ENCODE results near the gene CRY2. TPM values are rescaled to one million over a fixed set of nuclear protein-coding genes. Genes with fewer than 3 reads are reported as not detected.

Gene CRY2
- polyA plus RNA-seq, 1 experiment, result 11.7 TPM

- CTCF ChIA-PET, result no interaction called here
- peaks cover 6% of the 10 kb centered on the region; the same call in 1 of the 2 replicates for H3K9me3 ChIP-seq (ENCODE audit: control insufficient read depth, insufficient read depth, low read length)
- DNase-seq (ENCODE audit: low read depth, low spot score), result no peak
Measured at GRCh38 chr11:45801723-45802315, 45.5 kb upstream of the CRY2 start.

GRCh38 chr11:45802531-45803317 lies 44.6 kb upstream of the CRY2 start:
- ChIA-PET POLR2A (no interaction called here), CTCF (interaction anchor here (1.5 kb wide), 1 partner anchor 31 kb away, joined by 6 read pairs; no protein-coding TSS in a partner anchor)
- Histone ChIP-seq H3K9me3 (ENCODE audit: control insufficient read depth, insufficient read depth, low read length) (peaks cover 6% of the 10 kb centered on the region; the same call in 1 of the 2 replicates), H3K4me3 (ENCODE audit: low read depth, low read length) (no peak overlapping the region), H3K27me3 (ENCODE audit: control insufficient read depth, insufficient read depth, low read length) (peaks cover 9% of the 10 kb centered on the region), H3K27ac (ENCODE audit: low read depth, low read length) (no peak overlapping the region)
- TF ChIP-seq, protein P1, sequence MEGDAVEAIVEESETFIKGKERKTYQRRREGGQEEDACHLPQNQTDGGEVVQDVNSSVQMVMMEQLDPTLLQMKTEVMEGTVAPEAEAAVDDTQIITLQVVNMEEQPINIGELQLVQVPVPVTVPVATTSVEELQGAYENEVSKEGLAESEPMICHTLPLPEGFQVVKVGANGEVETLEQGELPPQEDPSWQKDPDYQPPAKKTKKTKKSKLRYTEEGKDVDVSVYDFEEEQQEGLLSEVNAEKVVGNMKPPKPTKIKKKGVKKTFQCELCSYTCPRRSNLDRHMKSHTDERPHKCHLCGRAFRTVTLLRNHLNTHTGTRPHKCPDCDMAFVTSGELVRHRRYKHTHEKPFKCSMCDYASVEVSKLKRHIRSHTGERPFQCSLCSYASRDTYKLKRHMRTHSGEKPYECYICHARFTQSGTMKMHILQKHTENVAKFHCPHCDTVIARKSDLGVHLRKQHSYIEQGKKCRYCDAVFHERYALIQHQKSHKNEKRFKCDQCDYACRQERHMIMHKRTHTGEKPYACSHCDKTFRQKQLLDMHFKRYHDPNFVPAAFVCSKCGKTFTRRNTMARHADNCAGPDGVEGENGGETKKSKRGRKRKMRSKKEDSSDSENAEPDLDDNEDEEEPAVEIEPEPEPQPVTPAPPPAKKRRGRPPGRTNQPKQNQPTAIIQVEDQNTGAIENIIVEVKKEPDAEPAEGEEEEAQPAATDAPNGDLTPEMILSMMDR (IDR thresholded peaks at IDR 0.05; ENCODE audit: low read depth, low read length), result no peak
- no peak for DNase-seq (ENCODE audit: low read depth, low spot score)

More at GRCh38 chr11:45801723-45802315, 45.5 kb upstream of the CRY2 start:
- Histone ChIP-seq H3K27me3 (ENCODE audit: control insufficient read depth, insufficient read depth, low read length) (peaks cover 9% of the 10 kb centered on the region), H3K27ac (ENCODE audit: low read depth, low read length) (no peak overlapping the region), H3K4me3 (ENCODE audit: low read depth, low read length) (no peak overlapping the region)
- POLR2A ChIA-PET, result no interaction called here
- TF ChIP-seq, protein P1 (IDR thresholded peaks at IDR 0.05; ENCODE audit: low read depth, low read length), result no peak

GRCh38 chr11:45803971-45804760 lies 43.1 kb upstream of the CRY2 start:
- Histone ChIP-seq H3K27me3 (ENCODE audit: control insufficient read depth, insufficient read depth, low read length) (peaks cover 9% of the 10 kb centered on the region), H3K9me3 (ENCODE audit: control insufficient read depth, insufficient read depth, low read length) (peaks cover 6% of the 10 kb centered on the region; the same call in 1 of the 2 replicates), H3K27ac (ENCODE audit: low read depth, low read length) (peak overlapping the region; percentile 39), H3K4me3 (ENCODE audit: low read depth, low read length) (peak overlapping the region; percentile 93)
- TF ChIP-seq, protein P1 (IDR thresholded peaks at IDR 0.05; ENCODE audit: low read depth, low read length), result no peak
- POLR2A ChIA-PET, result interaction anchor here (1.6 kb wide), 1 partner anchor 43 kb away, joined by 9 read pairs; the partner anchor contains the start of gene CRY2
- CTCF ChIA-PET, result interaction anchor here (0.5 to 2.7 kb wide), 4 partner anchors 11 to 40 kb away, joined by 4 to 9 read pairs (median 5); no protein-coding TSS in a partner anchor
- no peak for DNase-seq (ENCODE audit: low read depth, low spot score)

- POLR2A ChIA-PET, result interaction anchor here (1.0 to 1.6 kb wide), 3 partner anchors 13 to 113 kb away, joined by 6 to 9 read pairs (median 8); partner anchors contain the start of genes CRY2 and PEX16
- H3K4me3 ChIP-seq (ENCODE audit: low read depth, low read length), result peak within 1 kb of the TSS; percentile 93
- peak; percentile 75 for DNase-seq (ENCODE audit: low read depth, low spot score)
- H3K27me3 ChIP-seq (ENCODE audit: control insufficient read depth, insufficient read depth, low read length), result peaks cover 9% of the 10 kb centered on the region
- CTCF ChIA-PET, result interaction anchor here (0.5 to 2.7 kb wide), 4 partner anchors 11 to 39 kb away, joined by 4 to 10 read pairs (median 6); no protein-coding TSS in a partner anchor
- TF ChIP-seq, protein P1 (IDR thresholded peaks at IDR 0.05; ENCODE audit: low read depth, low read length), result 0 out of 2 replicates have a peak, but pooled peaks have one; percentile 3
- peak within 1 kb of the TSS; percentile 78 for H3K27ac ChIP-seq (ENCODE audit: low read depth, low read length)
- peaks cover 6% of the 10 kb centered on the region; the same call in 1 of the 2 replicates for H3K9me3 ChIP-seq (ENCODE audit: control insufficient read depth, insufficient read depth, low read length)
Measured at GRCh38 chr11:45804761-45805304, 42.4 kb upstream of the CRY2 start, which contains the start of gene SLC35C1. SLC35C1 (plus strand) TSS chr11:45805149; CDS start chr11:45805802, 653 bp downstream.

Measured in AG04450 (cell line).